PFSK-1 (cell line): ENCODE measurements around the gene TAC4.

ENCODE experiments used
- POLR2AphosphoS5 ChIP-seq: IDR thresholded peaks from 2 replicates; pipeline ENCODE4 v1.6.1; 2012; ENCODE audit warnings: low read depth, mild to moderate bottlenecking, control low read depth, low read length, moderate library complexity
- REST ChIP-seq, 2 experiments: IDR thresholded peaks; 2 replicates each; pipeline versions ENCODE4 v1.6.1 to v1.8.0; 2011 to 2012; ENCODE audit warnings: low read depth in 2 of 2, low read length in 2 of 2, control low read depth in 1 of 2, inconsistent platforms in 1 of 2, mild to moderate bottlenecking in 1 of 2, moderate library complexity in 1 of 2; ENCODE audit not compliant: insufficient read depth in 1 of 2
- SIN3A ChIP-seq: IDR thresholded peaks from 2 replicates; pipeline ENCODE4 v1.6.1; 2012; ENCODE audit warnings: mild to moderate bottlenecking, low read length, moderate library complexity, borderline replicate concordance; ENCODE audit not compliant: insufficient read depth

GRCh38 chr17:49858796-49859195, 10.9 kb upstream of the TAC4 start:
- TF ChIP-seq POLR2AphosphoS5 = no peak
- no peak for TF ChIP-seq REST (IDR thresholded peaks at IDR 0.05; ENCODE audit: insufficient read depth in 1 of 2, low read depth in 2 of 2, low read length in 2 of 2)
- no peak for TF ChIP-seq SIN3A
